ENCODE data around the gene CDK5R2.

The CDK5R2 gene

DNA sequence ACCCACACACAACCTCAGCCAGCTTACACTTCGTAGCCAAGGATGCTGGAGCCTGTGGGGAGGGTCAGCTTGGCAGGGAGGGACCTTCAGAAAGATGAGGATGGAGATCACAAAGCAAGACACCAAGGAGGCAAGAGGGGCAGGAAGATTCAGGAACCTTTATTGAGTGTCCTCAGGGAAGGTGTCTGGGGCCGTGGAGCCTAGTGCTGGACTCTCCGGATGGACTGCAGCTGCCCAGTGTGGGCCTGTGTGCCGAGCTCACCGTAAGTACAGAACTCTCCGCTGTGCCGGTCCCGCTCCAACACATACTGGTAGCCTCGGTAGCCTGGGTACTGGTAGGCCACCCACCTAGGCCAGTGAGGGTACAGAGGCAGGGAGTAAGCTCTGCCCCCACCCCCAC lies 30.6 kb downstream of the CDK5R2 start:
- no peak overlapping the region for H3K4me3 ChIP-seq (ENCODE audit: low read depth, low read length)

GRCh38 chr2:218990612-218991011 lies 31.1 kb downstream of the CDK5R2 start:
- no peak overlapping the region for H3K4me3 ChIP-seq (ENCODE audit: low read depth, low read length)
- TF ChIP-seq, protein P1, sequence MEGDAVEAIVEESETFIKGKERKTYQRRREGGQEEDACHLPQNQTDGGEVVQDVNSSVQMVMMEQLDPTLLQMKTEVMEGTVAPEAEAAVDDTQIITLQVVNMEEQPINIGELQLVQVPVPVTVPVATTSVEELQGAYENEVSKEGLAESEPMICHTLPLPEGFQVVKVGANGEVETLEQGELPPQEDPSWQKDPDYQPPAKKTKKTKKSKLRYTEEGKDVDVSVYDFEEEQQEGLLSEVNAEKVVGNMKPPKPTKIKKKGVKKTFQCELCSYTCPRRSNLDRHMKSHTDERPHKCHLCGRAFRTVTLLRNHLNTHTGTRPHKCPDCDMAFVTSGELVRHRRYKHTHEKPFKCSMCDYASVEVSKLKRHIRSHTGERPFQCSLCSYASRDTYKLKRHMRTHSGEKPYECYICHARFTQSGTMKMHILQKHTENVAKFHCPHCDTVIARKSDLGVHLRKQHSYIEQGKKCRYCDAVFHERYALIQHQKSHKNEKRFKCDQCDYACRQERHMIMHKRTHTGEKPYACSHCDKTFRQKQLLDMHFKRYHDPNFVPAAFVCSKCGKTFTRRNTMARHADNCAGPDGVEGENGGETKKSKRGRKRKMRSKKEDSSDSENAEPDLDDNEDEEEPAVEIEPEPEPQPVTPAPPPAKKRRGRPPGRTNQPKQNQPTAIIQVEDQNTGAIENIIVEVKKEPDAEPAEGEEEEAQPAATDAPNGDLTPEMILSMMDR (IDR thresholded peaks at IDR 0.05; ENCODE audit: borderline replicate concordance, insufficient read depth, low read depth, low read length) = no peak

More for the DNA sequence above, 30.6 kb downstream of the CDK5R2 start:
- TF ChIP-seq, protein P1 (IDR thresholded peaks at IDR 0.05; ENCODE audit: borderline replicate concordance, insufficient read depth, low read depth, low read length) = no peak

- TF ChIP-seq, protein P1 (IDR thresholded peaks at IDR 0.05; ENCODE audit: borderline replicate concordance, insufficient read depth, low read depth, low read length) = no peak
Measured at GRCh38 chr2:218991674-218992168, 32.3 kb downstream of the CDK5R2 start.

DNA sequence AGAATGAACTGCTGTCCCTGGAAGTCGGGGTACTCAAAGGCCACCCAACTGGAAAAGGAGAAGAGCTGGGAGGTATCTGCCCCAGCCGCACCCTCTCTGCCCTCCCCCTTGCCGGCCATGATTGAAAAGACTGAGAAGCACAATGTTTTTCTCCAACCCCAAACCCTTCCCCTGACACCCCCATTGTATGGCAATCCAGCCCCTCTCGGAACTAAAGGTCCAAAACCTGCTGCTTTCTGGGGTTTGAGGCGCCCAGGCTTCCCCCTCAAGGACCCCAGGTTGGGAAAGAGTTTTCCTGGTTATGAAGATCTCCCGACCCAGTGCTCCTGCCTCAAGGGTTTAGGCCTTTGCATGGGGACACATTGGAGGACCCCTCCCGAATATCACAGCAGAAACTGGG lies 32.7 kb downstream of the CDK5R2 start:
- no peak overlapping the region for H3K4me3 ChIP-seq (ENCODE audit: low read depth, low read length)
- TF ChIP-seq, protein P1 (IDR thresholded peaks at IDR 0.05; ENCODE audit: borderline replicate concordance, insufficient read depth, low read depth, low read length) = no peak

More at GRCh38 chr2:218991674-218992168, 32.3 kb downstream of the CDK5R2 start:
- no peak overlapping the region for H3K4me3 ChIP-seq (ENCODE audit: low read depth, low read length)

DNA sequence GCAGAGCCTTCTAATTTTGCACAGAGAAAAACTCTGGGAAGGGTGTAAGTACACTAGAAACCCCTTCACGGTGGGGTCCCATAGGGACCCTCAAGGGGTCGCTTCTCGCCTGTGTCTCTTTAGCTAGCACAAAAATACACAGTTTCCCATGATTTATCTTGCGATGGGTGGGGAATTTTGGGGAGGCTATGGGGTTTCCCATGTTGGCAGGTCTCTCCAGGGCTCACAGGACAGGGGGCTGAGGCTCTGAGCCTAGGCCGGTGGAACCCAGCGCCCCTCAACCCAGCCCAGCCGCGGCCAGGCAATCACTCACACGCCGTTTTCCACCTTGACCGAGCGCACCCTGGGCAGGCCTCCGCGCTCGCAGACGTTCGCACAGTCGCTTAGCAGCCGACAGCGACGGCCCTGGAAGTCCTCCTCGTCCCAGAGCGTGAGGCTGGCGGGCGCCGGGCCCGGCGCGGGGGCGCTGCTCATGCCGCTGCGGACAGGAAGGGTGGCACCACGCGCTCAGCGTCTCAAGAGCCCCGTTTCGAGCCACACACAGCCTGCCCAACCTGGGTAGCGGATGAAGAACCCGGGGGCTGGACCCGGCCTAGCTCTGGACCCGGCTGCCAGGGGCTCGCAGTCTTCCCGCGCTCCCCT lies 33.4 kb downstream of the CDK5R2 start:
- H3K4me3 ChIP-seq (ENCODE audit: low read depth, low read length) = no peak overlapping the region
- TF ChIP-seq, protein P1 (IDR thresholded peaks at IDR 0.05; ENCODE audit: borderline replicate concordance, insufficient read depth, low read depth, low read length) = no peak

DNA sequence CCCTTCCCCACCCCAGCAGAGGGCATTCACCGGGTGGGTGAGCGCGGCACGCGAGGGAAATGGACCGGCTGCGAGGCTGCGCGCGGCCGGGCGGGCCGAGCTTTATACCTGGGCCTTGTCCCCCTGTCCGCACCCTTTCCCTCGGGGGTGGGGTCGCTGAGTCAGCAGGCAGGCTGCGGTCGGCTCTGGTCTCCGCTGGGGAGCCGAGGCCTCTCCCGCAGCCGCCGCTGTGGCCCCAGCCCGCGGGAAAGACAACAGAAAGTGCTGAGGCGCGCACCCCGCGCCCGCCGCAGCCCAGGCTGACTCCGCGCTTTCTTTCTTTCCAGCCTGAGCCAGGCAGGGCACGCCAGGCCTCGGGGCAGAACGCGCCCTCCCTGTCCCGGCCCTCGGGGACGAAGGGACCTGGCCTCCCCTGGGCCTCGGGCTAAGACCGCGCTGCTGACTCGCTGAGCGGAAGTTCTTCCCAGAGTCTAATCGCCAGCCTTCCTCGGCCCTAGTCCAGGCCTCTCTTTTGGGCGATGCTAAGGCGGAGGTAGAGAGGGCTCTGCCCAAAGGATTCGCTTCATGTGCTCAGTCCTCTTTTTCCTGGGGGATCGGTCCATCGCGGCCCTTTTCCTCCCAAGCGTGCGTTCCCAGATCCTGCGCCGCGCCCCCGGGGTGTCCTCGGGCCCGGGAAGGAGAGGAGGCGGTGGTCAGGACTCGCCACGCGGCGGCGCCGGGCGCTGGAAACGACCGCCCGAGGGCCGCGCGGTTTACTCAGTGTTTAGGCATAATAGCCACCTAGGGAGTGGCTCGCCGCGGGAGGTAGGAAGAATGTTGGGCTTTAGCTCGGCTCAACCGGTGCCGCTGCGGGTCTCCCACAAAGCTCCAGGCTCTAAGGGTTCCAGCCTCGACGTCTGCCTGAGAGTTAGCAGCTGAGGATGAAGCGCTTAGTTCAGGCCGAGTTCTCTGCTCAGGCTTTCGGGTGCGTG lies 34.2 kb downstream of the CDK5R2 start, which contains the start of gene CRYBA2:
TSS of gene CRYBA2 (minus strand) at position 78 of the 971 bp plus-strand sequence. CDS start 246 bp downstream, outside the sequence.
- no peak within 1 kb of the TSS for H3K4me3 ChIP-seq (ENCODE audit: low read depth, low read length)
- TF ChIP-seq, protein P1 (IDR thresholded peaks at IDR 0.05; ENCODE audit: borderline replicate concordance, insufficient read depth, low read depth, low read length) = no peak

Data from GM12875 (cell line).